ENCODE measurements around the gene TPRG1.

DNA sequence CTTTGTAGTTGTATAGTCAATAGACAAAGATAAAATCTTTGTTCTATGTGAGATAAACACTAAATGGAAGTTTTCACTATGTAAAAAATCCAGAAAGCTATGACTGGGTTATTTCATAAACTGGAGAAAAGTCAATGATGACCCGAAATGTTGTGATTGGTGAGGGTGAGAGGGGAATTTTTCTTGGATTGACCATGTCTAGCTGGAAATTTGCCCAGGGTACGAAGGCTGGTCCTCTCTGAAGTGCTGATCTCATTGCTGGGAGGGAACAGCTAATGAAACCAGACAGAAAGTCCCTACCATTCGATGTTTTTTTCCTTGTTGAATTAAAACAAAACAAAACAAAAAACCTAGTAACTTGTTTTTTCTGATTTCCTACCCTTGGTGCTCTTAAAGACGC lies 14.3 kb downstream of the TPRG1 start:
- TF ChIP-seq ZNF274 (IDR thresholded peaks at IDR 0.05; ENCODE audit: low read depth, low read length), result no peak
- TF ChIP-seq YY1 (IDR thresholded peaks at IDR 0.05; ENCODE audit: insufficient read depth, insufficient read length), result no peak
- no peak for TF ChIP-seq SUZ12 (IDR thresholded peaks at IDR 0.05; ENCODE audit: extremely low read depth, insufficient read depth, insufficient read length)

All from NT2/D1 (cell line).